HEK293 (cell line): ENCODE data around the gene MT1HL1.

Source experiments
- CTCF ChIA-PET: fragments of 350-600 bp; formaldehyde crosslinking; extraction: SDS; loops from one replicate; lab custom pipeline; 2021; ENCODE audit warnings: antibody characterized with exemption; lab: Yijun Ruan, JAX
- POLR2A ChIA-PET: fragments of 300-600 bp; formaldehyde crosslinking; extraction: SDS; loops from one replicate; lab custom pipeline; 2020; ENCODE audit warnings: antibody characterized with exemption, inconsistent platforms; lab: Yijun Ruan, JAX
- H3K27ac ChIP-seq: fragments of 200-500 bp; sonication (Bioruptor generic); 2 replicates; pipeline ENCODE4 v1.5.1; 2014; ENCODE audit warnings: low read depth, low read length, control low read depth, inconsistent platforms; ENCODE audit errors: extremely low read depth
- H3K36me3 ChIP-seq, 2 experiments: fragments of 200-500 bp in 1 of 2; sonication (Bioruptor generic) in 1 of 2; 1 replicate in 1 of 2; 2 replicates in 1 of 2; pipeline ENCODE4 v1.5.1; 2014 to 2017; ENCODE audit warnings: inconsistent platforms in 2 of 2, low read length in 2 of 2; ENCODE audit not compliant: control insufficient read depth in 2 of 2, insufficient read depth in 1 of 2
- H3K4me1 ChIP-seq: fragments of 200-500 bp; sonication (Bioruptor generic); 2 replicates; pipeline ENCODE4 v1.5.1; 2014; ENCODE audit warnings: mild to moderate bottlenecking, low read length, inconsistent platforms; ENCODE audit not compliant: control insufficient read depth, insufficient read depth
- H3K4me3 ChIP-seq: 2 replicates; pipeline ENCODE4 v1.5.1; 2011; ENCODE audit warnings: low read depth, mild to moderate bottlenecking, control low read depth, low read length, moderate library complexity
- H3K9me3 ChIP-seq: fragments of 200-500 bp; sonication (Bioruptor generic); 2 replicates; pipeline ENCODE4 v1.5.1; 2014; ENCODE audit warnings: low read depth, low read length, inconsistent platforms; ENCODE audit not compliant: control insufficient read depth, insufficient read depth
- ZBTB8A ChIP-seq: fragments of 450-650 bp; formaldehyde crosslinking; IDR thresholded peaks from 2 replicates; pipeline ENCODE4 v1.5.1; 2016; ENCODE audit warnings: missing biosample characterization, missing genetic modification characterization
- ZNF133 ChIP-seq: fragments of 450-650 bp; formaldehyde crosslinking; IDR thresholded peaks from 2 replicates; pipeline ENCODE4 v1.5.1; 2016; ENCODE audit warnings: missing biosample characterization, missing genetic modification characterization
- ZNF16 ChIP-seq: fragments of 450-650 bp; formaldehyde crosslinking; IDR thresholded peaks from 2 replicates; pipeline ENCODE4 v1.5.1; 2016; ENCODE audit warnings: low read depth, missing biosample characterization, missing genetic modification characterization
- ZNF184 ChIP-seq: fragments of 450-650 bp; IDR thresholded peaks from 2 replicates; pipeline ENCODE4 v1.5.1; 2018; ENCODE audit warnings: missing biosample characterization, mild to moderate bottlenecking, missing genetic modification characterization
- ZNF202 ChIP-seq: fragments of 450-650 bp; formaldehyde crosslinking; IDR thresholded peaks from 2 replicates; pipeline ENCODE4 v1.5.1; 2016; ENCODE audit warnings: missing biosample characterization, missing genetic modification characterization, borderline replicate concordance
- ZNF223 ChIP-seq: fragments of 450-650 bp; formaldehyde crosslinking; IDR thresholded peaks from 2 replicates; pipeline ENCODE4 v1.5.1; 2016; ENCODE audit warnings: missing biosample characterization, missing genetic modification characterization
- ZNF302 ChIP-seq: fragments of 450-650 bp; formaldehyde crosslinking; IDR thresholded peaks from 2 replicates; pipeline ENCODE4 v1.5.1; 2016; ENCODE audit warnings: missing biosample characterization, missing genetic modification characterization, low read depth
- ZNF341 ChIP-seq: fragments of 450-650 bp; formaldehyde crosslinking; IDR thresholded peaks from 2 replicates; pipeline ENCODE4; 2016; ENCODE audit warnings: low read depth, missing biosample characterization, missing genetic modification characterization
- ZNF354C ChIP-seq: fragments of 450-650 bp; formaldehyde crosslinking; IDR thresholded peaks from 2 replicates; pipeline ENCODE4 v1.5.1; 2016; ENCODE audit warnings: missing biosample characterization, missing genetic modification characterization, low read depth, borderline replicate concordance
- ZNF404 ChIP-seq: fragments of 450-650 bp; formaldehyde crosslinking; IDR thresholded peaks from 2 replicates; pipeline ENCODE4 v1.5.1; 2017; ENCODE audit warnings: missing biosample characterization, missing genetic modification characterization
- ZNF426 ChIP-seq: fragments of 450-650 bp; formaldehyde crosslinking; IDR thresholded peaks from 2 replicates; pipeline ENCODE4 v1.5.1; 2017; ENCODE audit warnings: missing biosample characterization, missing genetic modification characterization, mild to moderate bottlenecking, inconsistent platforms, moderate library complexity
- ZNF48 ChIP-seq: fragments of 450-650 bp; formaldehyde crosslinking; IDR thresholded peaks from 2 replicates; pipeline ENCODE4 v1.5.1; 2016; ENCODE audit warnings: missing biosample characterization, missing genetic modification characterization
- ZNF664 ChIP-seq: fragments of 450-650 bp; formaldehyde crosslinking; IDR thresholded peaks from 2 replicates; pipeline ENCODE4 v1.5.1; 2016; ENCODE audit warnings: missing biosample characterization, missing genetic modification characterization
- ZNF747 ChIP-seq: fragments of 450-650 bp; formaldehyde crosslinking; IDR thresholded peaks from 2 replicates; pipeline ENCODE4 v1.5.1; 2016; ENCODE audit warnings: missing biosample characterization, missing genetic modification characterization
- ZNF830 ChIP-seq: fragments of 450-650 bp; IDR thresholded peaks from 2 replicates; pipeline ENCODE4 v1.5.0; 2018; ENCODE audit warnings: missing biosample characterization, missing genetic modification characterization, low read depth, mild to moderate bottlenecking, moderate library complexity
- TF ChIP-seq, protein P1 (sequence below): fragments of 450-650 bp; formaldehyde crosslinking; IDR thresholded peaks from 2 replicates; pipeline ENCODE4 v1.5.1; 2016; ENCODE audit warnings: missing biosample characterization, missing genetic modification characterization, low read depth
- TF ChIP-seq, protein P2 (sequence below): fragments of 450-650 bp; formaldehyde crosslinking; IDR thresholded peaks from 2 replicates; pipeline ENCODE4 v1.5.1; 2016; ENCODE audit warnings: missing biosample characterization, missing genetic modification characterization
- TF ChIP-seq, protein P3 (sequence below): fragments of 450-650 bp; formaldehyde crosslinking; IDR thresholded peaks from 2 replicates; pipeline ENCODE4 v1.5.1; 2016; ENCODE audit warnings: missing biosample characterization, missing genetic modification characterization

MT1HL1 gene

DNA sequence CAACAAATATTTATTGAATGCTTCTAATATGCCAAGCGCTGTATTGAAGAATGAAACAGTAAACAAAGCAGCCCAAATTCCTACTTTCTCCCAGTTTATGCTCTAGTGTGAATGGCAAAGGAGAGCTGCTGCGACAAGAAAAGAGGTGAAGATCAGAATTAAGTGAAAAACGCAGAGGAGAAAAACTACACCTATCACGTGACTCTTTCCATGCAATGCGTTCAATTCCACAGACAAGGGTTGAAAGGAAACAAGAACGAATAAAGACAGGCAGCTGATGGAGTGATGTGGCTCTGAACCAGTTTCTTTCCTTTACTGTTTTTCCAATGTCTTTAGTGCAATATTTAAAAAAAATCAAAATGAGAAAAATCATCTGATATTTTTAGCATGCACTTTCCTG, 23.6 kb downstream of the MT1HL1 start (continued):
- TF ChIP-seq, protein P1, sequence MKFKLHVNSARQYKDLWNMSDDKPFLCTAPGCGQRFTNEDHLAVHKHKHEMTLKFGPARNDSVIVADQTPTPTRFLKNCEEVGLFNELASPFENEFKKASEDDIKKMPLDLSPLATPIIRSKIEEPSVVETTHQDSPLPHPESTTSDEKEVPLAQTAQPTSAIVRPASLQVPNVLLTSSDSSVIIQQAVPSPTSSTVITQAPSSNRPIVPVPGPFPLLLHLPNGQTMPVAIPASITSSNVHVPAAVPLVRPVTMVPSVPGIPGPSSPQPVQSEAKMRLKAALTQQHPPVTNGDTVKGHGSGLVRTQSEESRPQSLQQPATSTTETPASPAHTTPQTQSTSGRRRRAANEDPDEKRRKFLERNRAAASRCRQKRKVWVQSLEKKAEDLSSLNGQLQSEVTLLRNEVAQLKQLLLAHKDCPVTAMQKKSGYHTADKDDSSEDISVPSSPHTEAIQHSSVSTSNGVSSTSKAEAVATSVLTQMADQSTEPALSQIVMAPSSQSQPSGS (tag by site-specific recombination): no peak
- TF ChIP-seq ZNF223 (tag by site-specific recombination) (no peak), ZNF426 (tag by site-specific recombination) (no peak), ZBTB8A (tag by site-specific recombination) (no peak), ZNF184 (tag by site-specific recombination) (no peak), ZNF747 (tag by site-specific recombination) (no peak), ZNF48 (tag by site-specific recombination) (no peak)
- TF ChIP-seq, all 188 proteins: peak for 0

DNA sequence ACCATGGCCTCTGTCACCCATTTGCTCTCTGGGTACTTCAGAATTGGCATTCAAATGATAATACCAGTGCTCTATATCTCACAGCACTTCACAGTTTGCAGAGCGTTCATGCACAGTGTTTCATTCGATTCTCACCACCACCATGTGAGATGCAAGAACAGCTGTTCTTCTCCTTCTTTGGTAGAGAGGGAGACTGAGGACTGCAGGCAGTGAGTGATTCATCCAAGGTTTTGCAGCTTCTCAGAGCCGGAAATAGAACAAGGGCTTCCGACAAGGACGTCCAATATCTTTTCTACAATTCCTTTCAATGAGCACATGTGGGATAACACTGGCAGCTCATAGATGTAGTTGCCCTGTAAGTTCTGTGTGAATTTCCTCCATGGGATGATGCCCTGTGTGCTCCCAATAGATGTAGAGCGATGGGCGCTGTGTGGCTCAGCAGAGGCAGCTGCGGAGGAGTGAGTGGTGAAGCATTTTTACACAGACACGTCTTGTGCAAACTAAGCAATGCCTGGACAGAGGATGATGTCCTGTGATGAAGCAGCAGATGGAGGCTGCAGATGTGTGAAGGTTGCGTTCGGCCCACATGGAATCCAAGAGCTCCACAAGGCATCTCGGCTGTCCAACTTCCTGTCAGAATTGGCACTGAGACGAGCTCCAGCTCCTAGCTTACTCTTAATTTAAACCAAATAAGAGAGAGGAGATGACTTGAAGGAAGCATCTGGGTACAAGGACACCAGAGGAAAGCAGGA, 24.9 kb downstream of the MT1HL1 start:
- Histone ChIP-seq H3K27ac (no peak overlapping the region), H3K4me3 (no peak overlapping the region)
- TF ChIP-seq ZNF354C (tag by site-specific recombination) (no peak), ZNF16 (tag by site-specific recombination) (no peak), ZNF133 (no peak), ZNF341 (tag by site-specific recombination) (no peak), ZNF404 (tag by site-specific recombination) (no peak), ZNF830 (tag by site-specific recombination) (no peak)
- TF ChIP-seq, protein P2, sequence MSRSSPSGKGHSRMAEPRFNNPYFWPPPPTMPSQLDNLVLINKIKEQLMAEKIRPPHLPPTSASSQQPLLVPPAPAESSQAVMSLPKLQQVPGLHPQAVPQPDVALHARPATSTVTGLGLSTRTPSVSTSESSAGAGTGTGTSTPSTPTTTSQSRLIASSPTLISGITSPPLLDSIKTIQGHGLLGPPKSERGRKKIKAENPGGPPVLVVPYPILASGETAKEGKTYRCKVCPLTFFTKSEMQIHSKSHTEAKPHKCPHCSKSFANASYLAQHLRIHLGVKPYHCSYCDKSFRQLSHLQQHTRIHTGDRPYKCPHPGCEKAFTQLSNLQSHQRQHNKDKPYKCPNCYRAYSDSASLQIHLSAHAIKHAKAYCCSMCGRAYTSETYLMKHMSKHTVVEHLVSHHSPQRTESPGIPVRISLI (tag by site-specific recombination): no peak
- TF ChIP-seq, all 188 proteins: peak for 0
- POLR2A ChIA-PET: interaction anchor here (0.6 kb wide), 1 partner anchor 62 kb away, joined by 3 read pairs; the partner anchor contains the start of gene RYR2
- Histone ChIP-seq H3K4me1 (no peaks in the 10 kb centered on the region), H3K36me3 (no peaks in the 10 kb centered on the region), H3K9me3 (no peaks in the 10 kb centered on the region)
- CTCF ChIA-PET: interaction anchor here (0.9 kb wide), 1 partner anchor 26 kb away, joined by 3 read pairs; no protein-coding TSS in a partner anchor

DNA sequence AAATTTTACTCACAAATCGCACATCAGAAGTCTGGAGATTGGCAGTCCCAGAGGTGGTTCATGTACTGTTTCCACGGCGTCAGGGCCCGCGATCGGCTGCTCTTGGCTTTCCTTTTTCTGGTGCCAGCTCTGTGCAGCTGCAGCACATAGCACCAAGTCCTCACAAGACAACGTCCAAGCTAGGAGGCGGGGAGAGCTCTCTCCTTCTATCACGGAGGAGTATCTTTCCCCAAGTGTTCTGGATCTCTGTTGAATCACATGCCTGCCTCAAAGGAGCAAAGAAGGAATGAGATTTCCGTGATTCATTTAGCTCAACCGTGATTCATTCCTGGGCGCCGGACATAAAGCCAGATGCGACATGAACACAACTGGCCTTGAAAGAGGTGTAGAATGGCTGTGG, 25.5 kb downstream of the MT1HL1 start:
- CTCF ChIA-PET: no interaction called here
- H3K27ac ChIP-seq: no peak overlapping the region
- TF ChIP-seq, protein P3, sequence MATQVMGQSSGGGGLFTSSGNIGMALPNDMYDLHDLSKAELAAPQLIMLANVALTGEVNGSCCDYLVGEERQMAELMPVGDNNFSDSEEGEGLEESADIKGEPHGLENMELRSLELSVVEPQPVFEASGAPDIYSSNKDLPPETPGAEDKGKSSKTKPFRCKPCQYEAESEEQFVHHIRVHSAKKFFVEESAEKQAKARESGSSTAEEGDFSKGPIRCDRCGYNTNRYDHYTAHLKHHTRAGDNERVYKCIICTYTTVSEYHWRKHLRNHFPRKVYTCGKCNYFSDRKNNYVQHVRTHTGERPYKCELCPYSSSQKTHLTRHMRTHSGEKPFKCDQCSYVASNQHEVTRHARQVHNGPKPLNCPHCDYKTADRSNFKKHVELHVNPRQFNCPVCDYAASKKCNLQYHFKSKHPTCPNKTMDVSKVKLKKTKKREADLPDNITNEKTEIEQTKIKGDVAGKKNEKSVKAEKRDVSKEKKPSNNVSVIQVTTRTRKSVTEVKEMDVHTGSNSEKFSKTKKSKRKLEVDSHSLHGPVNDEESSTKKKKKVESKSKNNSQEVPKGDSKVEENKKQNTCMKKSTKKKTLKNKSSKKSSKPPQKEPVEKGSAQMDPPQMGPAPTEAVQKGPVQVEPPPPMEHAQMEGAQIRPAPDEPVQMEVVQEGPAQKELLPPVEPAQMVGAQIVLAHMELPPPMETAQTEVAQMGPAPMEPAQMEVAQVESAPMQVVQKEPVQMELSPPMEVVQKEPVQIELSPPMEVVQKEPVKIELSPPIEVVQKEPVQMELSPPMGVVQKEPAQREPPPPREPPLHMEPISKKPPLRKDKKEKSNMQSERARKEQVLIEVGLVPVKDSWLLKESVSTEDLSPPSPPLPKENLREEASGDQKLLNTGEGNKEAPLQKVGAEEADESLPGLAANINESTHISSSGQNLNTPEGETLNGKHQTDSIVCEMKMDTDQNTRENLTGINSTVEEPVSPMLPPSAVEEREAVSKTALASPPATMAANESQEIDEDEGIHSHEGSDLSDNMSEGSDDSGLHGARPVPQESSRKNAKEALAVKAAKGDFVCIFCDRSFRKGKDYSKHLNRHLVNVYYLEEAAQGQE (tag by site-specific recombination): no peak
- TF ChIP-seq ZNF202 (tag by site-specific recombination) (no peak), ZNF302 (tag by site-specific recombination) (no peak), ZNF664 (tag by site-specific recombination) (no peak)
- TF ChIP-seq, all 188 proteins: peak for 0
- H3K4me1 ChIP-seq: no peaks in the 10 kb centered on the region
- no peak overlapping the region for H3K4me3 ChIP-seq
- H3K9me3 ChIP-seq: no peaks in the 10 kb centered on the region
- no peaks in the 10 kb centered on the region for H3K36me3 ChIP-seq
- POLR2A ChIA-PET: no interaction called here
